Stimulated activated CD4-positive, alpha-beta T cell treated with anti-CD3 and anti-CD28 coated beads, Interleukin-12 subunit alpha, Interleukin-12 subunit beta, amount 100 ng/mL, for 48 hours (primary cell): Measurements from ENCODE around the gene TCP11L2.

Experiments
- DNase-seq, 3 donors: peaks; one replicate each; pipeline ENCODE4 v3.0.0-alpha.2; 2020; ENCODE audit warnings: low read depth in 2 of 3, low spot score in 1 of 3

Gene TCP11L2

GRCh38 chr12:106387848-106388377 is 85.4 kb downstream of the TCP11L2 start:
- no peak for DNase-seq

- no peak for DNase-seq
Observed at GRCh38 chr12:106389151-106389550, 86.6 kb downstream of the TCP11L2 start.

- DNase-seq: no peak
Observed at GRCh38 chr12:106392759-106393158, 90.2 kb downstream of the TCP11L2 start.
